Endothelial cell (in vitro differentiated cells): Measurements from ENCODE around the gene MED25. TPM values are rescaled to one million over a fixed set of nuclear protein-coding genes. Genes with fewer than 3 reads are reported as not detected.

ENCODE experiments used
- DNase-seq: peaks from one replicate; pipeline ENCODE4 v3.0.0; 2021; ENCODE audit warnings: low spot score
- H3K27ac Mint-ChIP-seq: one replicate; pipeline ENCODE4 v1.8.0; 2021; ENCODE audit warnings: mixed read lengths, inconsistent platforms; ENCODE audit not compliant: unreplicated experiment
- H3K27me3 Mint-ChIP-seq: one replicate; pipeline ENCODE4 v1.8.0; 2021; ENCODE audit warnings: mild to moderate bottlenecking, moderate library complexity, mixed read lengths, inconsistent platforms; ENCODE audit not compliant: unreplicated experiment
- H3K36me3 Mint-ChIP-seq: one replicate; pipeline ENCODE4 v1.8.0; 2021; ENCODE audit warnings: mild to moderate bottlenecking, low read depth, mixed read lengths, inconsistent platforms; ENCODE audit not compliant: unreplicated experiment
- H3K4me1 Mint-ChIP-seq: one replicate; pipeline ENCODE4 v1.8.0; 2021; ENCODE audit warnings: mild to moderate bottlenecking, mixed read lengths, inconsistent platforms; ENCODE audit not compliant: unreplicated experiment
- H3K4me3 Mint-ChIP-seq: one replicate; pipeline ENCODE4 v1.8.0; 2021; ENCODE audit warnings: mild to moderate bottlenecking, mixed read lengths, inconsistent platforms; ENCODE audit not compliant: unreplicated experiment
- H3K9me3 Mint-ChIP-seq: one replicate; pipeline ENCODE4 v1.8.0; 2021; ENCODE audit warnings: mixed read lengths, inconsistent platforms; ENCODE audit not compliant: unreplicated experiment
- total RNA-seq: library from RNA; stranded (reverse); fragmentation: NEBNext Ultra II Directional; extraction: Animal tissue kit (Norgen Biotek cat#: 25700); gene quantifications from one replicate; pipeline ENCODE4 v1.2.1, GENCODE V29; 2021; ENCODE audit not compliant: unreplicated experiment
- TF ChIP-seq, protein P1 (sequence below): fragments of 200-600 bp; sonication (generic); IDR thresholded peaks from one replicate; pipeline ENCODE4 v1.5.0; 2021; ENCODE audit warnings: antibody characterized with exemption; ENCODE audit not compliant: unreplicated experiment

Gene MED25
- total RNA-seq, 1 donor from 2014 or later, result 117 TPM

DNA sequence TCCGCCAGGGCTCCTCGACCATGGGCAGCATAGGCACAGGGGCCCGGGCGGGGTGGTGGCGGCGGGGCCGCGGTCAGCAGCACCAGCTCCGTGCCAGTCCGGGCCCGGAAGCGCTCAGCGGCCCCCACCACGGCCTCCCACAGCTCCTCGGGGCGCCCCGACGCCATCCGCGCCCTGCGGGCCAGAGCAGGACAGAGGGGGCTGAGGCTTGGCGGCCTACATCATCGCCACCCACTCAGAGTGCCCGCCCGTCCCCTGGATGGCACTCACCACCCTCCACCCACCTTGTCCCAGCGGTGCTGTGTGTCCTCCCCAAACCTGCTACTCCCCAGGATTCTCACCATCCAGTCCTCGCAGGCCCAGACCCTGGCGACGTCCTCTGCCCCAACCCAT lies 55.0 kb downstream of the MED25 start:
- Mint-ChIP-seq H3K9me3 (no peaks in the 10 kb centered on the region), H3K27ac (no peak overlapping the region), H3K4me3 (no peak overlapping the region), H3K27me3 (peaks cover 25% of the 10 kb centered on the region), H3K36me3 (peaks cover 5% of the 10 kb centered on the region), H3K4me1 (peaks cover 26% of the 10 kb centered on the region)
- TF ChIP-seq, protein P1, sequence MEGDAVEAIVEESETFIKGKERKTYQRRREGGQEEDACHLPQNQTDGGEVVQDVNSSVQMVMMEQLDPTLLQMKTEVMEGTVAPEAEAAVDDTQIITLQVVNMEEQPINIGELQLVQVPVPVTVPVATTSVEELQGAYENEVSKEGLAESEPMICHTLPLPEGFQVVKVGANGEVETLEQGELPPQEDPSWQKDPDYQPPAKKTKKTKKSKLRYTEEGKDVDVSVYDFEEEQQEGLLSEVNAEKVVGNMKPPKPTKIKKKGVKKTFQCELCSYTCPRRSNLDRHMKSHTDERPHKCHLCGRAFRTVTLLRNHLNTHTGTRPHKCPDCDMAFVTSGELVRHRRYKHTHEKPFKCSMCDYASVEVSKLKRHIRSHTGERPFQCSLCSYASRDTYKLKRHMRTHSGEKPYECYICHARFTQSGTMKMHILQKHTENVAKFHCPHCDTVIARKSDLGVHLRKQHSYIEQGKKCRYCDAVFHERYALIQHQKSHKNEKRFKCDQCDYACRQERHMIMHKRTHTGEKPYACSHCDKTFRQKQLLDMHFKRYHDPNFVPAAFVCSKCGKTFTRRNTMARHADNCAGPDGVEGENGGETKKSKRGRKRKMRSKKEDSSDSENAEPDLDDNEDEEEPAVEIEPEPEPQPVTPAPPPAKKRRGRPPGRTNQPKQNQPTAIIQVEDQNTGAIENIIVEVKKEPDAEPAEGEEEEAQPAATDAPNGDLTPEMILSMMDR, result no peak
- DNase-seq, result no peak

DNA sequence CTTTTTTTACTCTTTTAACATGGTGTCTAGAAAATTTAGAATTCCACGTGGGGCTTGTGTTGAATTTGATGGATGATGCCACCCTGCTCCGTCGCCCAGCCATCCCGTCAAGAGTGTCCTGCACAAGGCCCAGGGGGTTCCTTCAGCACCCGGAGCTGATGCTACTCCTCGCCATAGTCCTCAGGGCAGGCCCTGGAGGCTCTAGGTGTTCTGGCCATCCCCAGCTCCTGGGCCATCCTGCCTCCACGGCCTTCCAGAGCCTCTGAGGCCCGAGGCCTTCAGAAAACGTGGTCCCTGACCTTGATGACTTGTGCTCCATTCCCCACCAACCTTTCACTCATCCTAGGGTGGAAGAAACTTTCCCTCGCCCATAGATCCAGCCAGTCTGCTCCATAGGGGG lies 55.7 kb downstream of the MED25 start:
- no peak for DNase-seq
- TF ChIP-seq, protein P1, result no peak
- H3K4me3 Mint-ChIP-seq, result peak overlapping the region; percentile 56
- peaks cover 6% of the 10 kb centered on the region for H3K36me3 Mint-ChIP-seq
- H3K9me3 Mint-ChIP-seq, result no peaks in the 10 kb centered on the region
- H3K27ac Mint-ChIP-seq, result peak overlapping the region; percentile 48
- peaks cover 32% of the 10 kb centered on the region for H3K4me1 Mint-ChIP-seq
- H3K27me3 Mint-ChIP-seq, result peaks cover 26% of the 10 kb centered on the region

DNA sequence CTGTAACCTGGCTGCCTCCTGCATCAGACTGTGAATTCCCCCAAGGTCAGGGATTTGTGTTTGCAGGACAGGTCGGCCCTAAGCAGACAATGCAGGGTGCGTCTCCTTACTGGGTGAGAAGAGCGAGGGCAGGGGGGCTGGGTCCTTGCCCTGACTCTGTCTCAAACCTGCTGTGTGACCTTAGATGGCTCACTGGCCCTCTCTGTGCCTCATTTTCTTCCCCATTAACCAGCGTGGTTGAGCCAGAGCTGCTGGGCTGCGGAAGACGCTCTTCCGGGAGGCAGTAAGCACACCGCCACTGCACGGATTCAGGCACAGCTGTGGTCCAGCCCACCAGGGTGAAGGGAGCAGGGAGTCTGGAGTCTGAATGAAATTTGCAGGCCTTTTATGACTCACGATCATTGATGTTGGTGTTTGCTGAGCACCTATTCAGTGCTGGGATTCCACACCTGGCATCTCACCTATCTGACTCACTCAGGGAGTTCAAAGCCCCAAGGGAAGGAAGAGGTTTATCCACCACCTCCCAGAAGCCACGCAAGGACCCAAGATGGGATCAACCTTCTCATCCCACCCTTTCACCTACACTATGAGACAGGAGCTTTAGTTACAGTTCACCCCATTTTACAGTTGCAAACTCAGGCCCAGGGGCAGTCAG lies 56.5 kb downstream of the MED25 start:
- peaks cover 13% of the 10 kb centered on the region for H3K36me3 Mint-ChIP-seq
- peak overlapping the region; percentile 24 for H3K27ac Mint-ChIP-seq
- TF ChIP-seq, protein P1, result no peak
- peaks cover 36% of the 10 kb centered on the region for H3K4me1 Mint-ChIP-seq
- H3K9me3 Mint-ChIP-seq, result no peaks in the 10 kb centered on the region
- peak overlapping the region; percentile 56 for H3K4me3 Mint-ChIP-seq
- no peak for DNase-seq
- peaks cover 27% of the 10 kb centered on the region for H3K27me3 Mint-ChIP-seq

DNA sequence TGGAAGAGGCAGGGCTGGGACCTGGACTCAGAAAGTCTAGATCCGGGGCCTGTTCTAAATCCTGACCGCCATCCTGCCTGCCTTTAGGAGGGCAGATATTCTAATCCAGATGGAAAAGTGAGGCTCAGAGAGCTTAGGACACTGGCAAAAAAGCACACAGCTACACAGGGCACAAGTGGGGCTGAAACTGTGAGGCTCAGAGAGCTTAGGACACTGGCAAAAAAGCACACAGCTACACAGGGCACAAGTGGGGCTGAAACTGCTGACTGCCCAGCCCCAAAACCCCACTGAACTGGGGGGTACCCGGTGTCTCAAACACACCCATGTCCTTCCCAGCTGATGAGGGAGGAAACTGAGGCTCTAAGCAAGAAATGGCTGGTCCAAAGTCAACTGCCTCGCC lies 57.1 kb downstream of the MED25 start:
- H3K9me3 Mint-ChIP-seq, result no peaks in the 10 kb centered on the region
- peaks cover 26% of the 10 kb centered on the region for H3K27me3 Mint-ChIP-seq
- no peak for DNase-seq
- H3K4me1 Mint-ChIP-seq, result peaks cover 35% of the 10 kb centered on the region
- H3K4me3 Mint-ChIP-seq, result no peak overlapping the region
- H3K36me3 Mint-ChIP-seq, result peaks cover 13% of the 10 kb centered on the region
- H3K27ac Mint-ChIP-seq, result no peak overlapping the region
- TF ChIP-seq, protein P1, result no peak

DNA sequence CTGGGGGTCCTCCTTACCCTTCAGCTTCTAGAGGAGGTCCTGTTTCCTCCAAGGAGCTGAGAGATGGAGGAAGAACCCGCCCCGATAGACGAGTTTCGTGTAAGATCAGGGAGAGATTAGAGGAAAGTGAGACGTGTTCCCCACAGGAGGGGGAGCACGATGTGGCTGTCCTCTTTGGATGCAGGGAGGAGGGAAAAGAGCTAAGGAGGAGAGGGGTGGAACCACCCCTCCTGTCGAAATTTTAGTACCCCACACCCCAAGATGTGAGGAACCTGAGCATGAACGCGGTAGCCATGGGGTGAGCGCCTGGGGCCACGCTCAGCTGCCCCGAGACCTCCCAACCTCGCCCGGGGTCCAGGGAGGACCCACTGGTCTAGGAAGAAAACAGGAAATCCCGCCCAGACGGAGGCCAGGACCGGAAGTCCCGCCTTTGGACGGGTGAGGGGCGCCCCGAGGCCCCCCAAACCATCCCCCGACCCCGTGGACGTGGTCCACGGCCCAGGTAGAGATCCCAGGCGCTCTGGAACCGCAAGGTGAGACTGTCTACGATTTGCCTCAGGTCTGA lies 57.9 kb downstream of the MED25 start:
- Mint-ChIP-seq H3K4me3 (no peak overlapping the region), H3K27ac (no peak overlapping the region), H3K9me3 (no peaks in the 10 kb centered on the region), H3K4me1 (peaks cover 31% of the 10 kb centered on the region), H3K27me3 (peaks cover 24% of the 10 kb centered on the region), H3K36me3 (peaks cover 13% of the 10 kb centered on the region)
- TF ChIP-seq, protein P1, result no peak
- DNase-seq, result peak; percentile 58
